ENCODE data around the gene TBC1D9B.

GRCh38 chr5:179814090-179814489 lies 93.6 kb downstream of the TBC1D9B start:
- TF ChIP-seq CTCF (IDR thresholded peaks at IDR 0.05) (no peak), POLR2A (IDR thresholded peaks at IDR 0.05) (no peak), POLR2AphosphoS5 (IDR thresholded peaks at IDR 0.05; ENCODE audit: insufficient read depth in 1 of 2, low read depth in 1 of 2) (no peak)

Data from vagina (tissue), 2 donors.